Activated CD4-positive, alpha-beta memory T cell treated with anti-CD3 and anti-CD28 coated beads, Interleukin-2, amount 10 ng/mL, durations not matched to agents 7 days and 5 days (primary cell): ENCODE results near the gene FBXW4. TPM values are rescaled to one million over a fixed set of nuclear protein-coding genes. Genes with fewer than 3 reads are reported as not detected.

Experiments used
- CTCF ChIA-PET: fragments of 350-600 bp; sonication (Branson Sonifier 250); formaldehyde crosslinking; loops from one replicate; lab custom pipeline; 2021; ENCODE audit warnings: antibody characterized with exemption, inconsistent platforms; lab: Charles Lee
- POLR2A ChIA-PET: fragments of 350-600 bp; sonication (Branson Sonifier 250); formaldehyde crosslinking; loops from one replicate; lab custom pipeline; 2021; ENCODE audit warnings: antibody characterized with exemption; lab: Charles Lee
- DNase-seq: peaks from one replicate; pipeline ENCODE4 v3.0.0-alpha.2; 2020
- H3K27ac Mint-ChIP-seq: one replicate; pipeline ENCODE4 v1.8.0; 2021; ENCODE audit warnings: mild to moderate bottlenecking, mixed read lengths
- H3K27me3 Mint-ChIP-seq: one replicate; pipeline ENCODE4 v1.8.0; 2021; ENCODE audit warnings: mixed read lengths
- H3K36me3 Mint-ChIP-seq: one replicate; pipeline ENCODE4 v1.8.0; 2021; ENCODE audit warnings: low read depth, mixed read lengths
- H3K4me1 Mint-ChIP-seq: one replicate; pipeline ENCODE4 v1.8.0; 2021; ENCODE audit warnings: mixed read lengths
- H3K4me3 Mint-ChIP-seq: one replicate; pipeline ENCODE4 v1.8.0; 2021; ENCODE audit warnings: mild to moderate bottlenecking, mixed read lengths
- H3K9me3 Mint-ChIP-seq: one replicate; pipeline ENCODE4 v1.8.0; 2021; ENCODE audit warnings: mixed read lengths
- total RNA-seq, 2 experiments: library from RNA; stranded (reverse); gene quantifications; one replicate each; pipeline ENCODE4 v1.2.3, GENCODE V29; 2021

Gene FBXW4
- total RNA-seq, 2 experiments from 2014 or later: 36.8 to 37.3 TPM

DNA sequence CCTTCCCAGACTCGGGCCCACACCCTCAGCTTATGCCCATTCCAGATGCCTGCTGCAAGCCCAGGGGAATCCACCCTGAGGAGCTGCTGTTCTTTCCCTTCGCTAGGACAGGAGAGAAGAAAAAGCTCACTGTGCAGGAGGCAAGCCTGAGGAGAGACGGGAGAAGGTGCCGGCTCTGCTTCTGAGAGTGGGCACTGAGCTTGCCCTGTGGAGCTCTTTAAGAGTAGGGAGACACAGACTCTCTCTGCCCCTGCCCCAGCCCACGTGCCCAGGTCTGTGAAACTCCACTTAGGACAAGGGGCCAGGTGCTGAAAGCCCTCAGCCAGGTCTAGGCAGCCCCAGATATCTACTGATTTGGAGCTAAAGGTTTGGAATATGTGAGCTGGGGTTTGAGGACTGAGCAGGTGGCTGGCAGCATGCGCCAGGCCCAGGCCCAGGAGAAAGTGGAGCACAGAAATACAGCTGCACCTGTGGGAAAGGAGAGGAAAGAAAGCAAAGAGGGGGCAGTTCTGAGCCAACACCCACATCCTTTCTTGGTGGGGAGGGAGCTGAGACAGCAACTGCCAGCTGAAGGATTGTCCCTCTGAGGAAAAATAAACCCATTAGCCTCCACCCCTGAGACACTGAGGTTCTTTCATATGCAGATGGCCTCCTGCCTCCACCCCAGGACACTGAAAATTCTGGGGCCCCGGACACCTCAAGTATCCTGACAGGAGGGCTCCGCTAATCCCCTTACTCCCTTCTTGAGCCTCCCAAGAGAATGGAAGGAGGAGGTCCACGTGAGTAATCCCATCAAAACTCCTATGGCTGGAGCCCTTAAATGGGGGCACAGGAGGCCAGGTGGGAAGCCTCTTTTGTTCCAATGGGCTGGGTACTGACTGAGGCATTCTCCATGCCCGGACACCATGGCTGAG, 114.2 kb downstream of the FBXW4 start:
- Mint-ChIP-seq H3K27me3 (no peaks in the 10 kb centered on the region), H3K36me3 (peaks cover 20% of the 10 kb centered on the region), H3K4me3 (no peak overlapping the region), H3K9me3 (no peaks in the 10 kb centered on the region), H3K27ac (no peak overlapping the region), H3K4me1 (peaks cover 2% of the 10 kb centered on the region)
- CTCF ChIA-PET: interaction anchor here (3.1 kb wide), 1 partner anchor 10 kb away, joined by 11 read pairs; no protein-coding TSS in a partner anchor
- POLR2A ChIA-PET: interaction anchor here (0.6 to 2.0 kb wide), 4 partner anchors 10 to 576 kb away, joined by 3 to 4 read pairs (median 4); no protein-coding TSS in a partner anchor
- no peak for DNase-seq

DNA sequence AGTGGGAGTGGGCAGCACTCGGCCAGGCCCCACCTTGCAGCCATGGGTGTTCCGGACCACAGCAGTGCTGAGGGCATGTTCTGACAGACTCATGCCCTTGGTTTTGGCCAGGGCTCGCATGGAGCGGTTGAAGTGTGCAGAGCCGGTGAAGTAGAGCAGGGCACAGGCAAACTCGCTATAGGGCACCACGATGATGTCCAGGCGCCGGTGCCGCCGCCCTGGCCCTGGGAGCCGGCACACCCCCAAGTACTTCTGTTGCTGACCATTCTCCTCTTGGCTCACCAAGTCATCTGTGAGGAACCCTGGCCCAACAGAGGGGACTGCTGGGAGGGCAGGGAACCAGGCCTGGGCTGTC, 115.5 kb downstream of the FBXW4 start:
- DNase-seq: no peak
- Mint-ChIP-seq H3K9me3 (no peaks in the 10 kb centered on the region), H3K27ac (no peak overlapping the region), H3K36me3 (peaks cover 12% of the 10 kb centered on the region), H3K27me3 (no peaks in the 10 kb centered on the region), H3K4me1 (peaks cover 2% of the 10 kb centered on the region), H3K4me3 (no peak overlapping the region)
- POLR2A ChIA-PET: no interaction called here
- CTCF ChIA-PET: interaction anchor here (1.6 to 3.1 kb wide), 2 partner anchors 9 to 11 kb away, joined by 3 to 11 read pairs; no protein-coding TSS in a partner anchor

DNA sequence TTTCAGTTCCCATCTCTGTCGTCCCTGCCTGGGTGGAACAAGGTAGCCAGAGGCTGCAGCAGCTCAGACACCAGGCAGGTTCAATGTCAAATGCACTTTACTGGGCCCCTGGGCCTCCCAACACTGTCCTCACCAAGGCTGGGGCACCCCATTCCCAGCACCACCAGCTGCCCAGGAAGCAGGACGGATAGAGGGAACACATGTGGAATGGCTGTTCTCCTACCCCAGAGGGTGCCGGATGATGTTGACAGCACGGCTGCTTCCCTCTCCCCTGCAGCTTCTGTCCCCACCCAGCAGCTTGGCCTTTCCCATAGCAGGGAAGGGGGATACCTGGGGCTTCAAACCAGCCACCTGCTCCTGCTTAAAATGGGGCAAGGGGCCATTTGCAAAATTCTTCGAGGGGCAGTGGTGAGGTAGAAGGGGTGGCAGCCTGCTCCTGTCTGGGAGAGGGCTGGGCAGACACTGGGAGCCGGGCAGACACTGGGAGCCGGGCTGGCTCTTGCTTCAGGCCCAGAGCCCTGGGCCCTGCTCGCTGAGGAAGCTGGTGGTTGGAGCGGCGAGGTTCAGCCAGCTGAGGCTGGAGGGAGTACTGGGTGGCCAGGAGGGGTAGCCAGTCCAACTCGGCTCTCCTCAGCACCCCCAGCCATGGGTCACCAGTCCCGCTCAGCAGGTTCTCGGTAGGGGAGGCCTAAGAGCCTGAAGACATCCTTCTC, 116.0 kb downstream of the FBXW4 start:
- no peak overlapping the region for H3K4me3 Mint-ChIP-seq
- no peaks in the 10 kb centered on the region for H3K9me3 Mint-ChIP-seq
- H3K4me1 Mint-ChIP-seq: peaks cover 2% of the 10 kb centered on the region
- CTCF ChIA-PET: interaction anchor here (1.2 to 1.6 kb wide), 2 partner anchors 8 to 11 kb away, joined by 3 to 4 read pairs; no protein-coding TSS in a partner anchor
- POLR2A ChIA-PET: no interaction called here
- peaks cover 8% of the 10 kb centered on the region for H3K36me3 Mint-ChIP-seq
- DNase-seq: no peak
- H3K27me3 Mint-ChIP-seq: no peaks in the 10 kb centered on the region
- H3K27ac Mint-ChIP-seq: no peak overlapping the region

DNA sequence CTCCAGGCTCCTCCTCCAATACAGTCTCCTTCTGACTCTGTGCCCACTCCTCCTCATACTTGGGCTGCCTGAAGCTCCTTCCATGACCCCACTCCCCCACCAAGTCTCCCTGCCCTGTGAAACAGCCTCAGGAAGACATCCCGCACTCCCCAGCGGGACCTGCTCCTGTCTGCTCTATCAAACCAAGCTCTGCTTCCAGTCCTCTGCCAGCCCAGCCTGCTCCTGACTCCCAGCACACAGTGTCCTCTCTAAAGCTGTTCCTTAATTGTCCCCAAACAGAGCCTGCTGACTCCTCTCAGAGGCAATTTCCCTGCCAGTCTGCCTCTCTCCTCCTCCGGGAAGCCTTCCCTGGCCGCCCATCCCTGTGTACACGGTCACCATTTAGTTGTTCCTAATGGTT, 116.8 kb downstream of the FBXW4 start:
- POLR2A ChIA-PET: interaction anchor here (1.2 kb wide), 1 partner anchor 10 kb away, joined by 5 read pairs; the partner anchor contains the start of genes DPCD and POLL
- Mint-ChIP-seq H3K36me3 (peaks cover 8% of the 10 kb centered on the region), H3K9me3 (no peaks in the 10 kb centered on the region), H3K27ac (no peak overlapping the region), H3K27me3 (no peaks in the 10 kb centered on the region), H3K4me1 (peaks cover 2% of the 10 kb centered on the region), H3K4me3 (no peak overlapping the region)
- no peak for DNase-seq
- CTCF ChIA-PET: interaction anchor here (1.2 to 1.6 kb wide), 2 partner anchors 8 to 10 kb away, joined by 3 to 4 read pairs; no protein-coding TSS in a partner anchor

DNA sequence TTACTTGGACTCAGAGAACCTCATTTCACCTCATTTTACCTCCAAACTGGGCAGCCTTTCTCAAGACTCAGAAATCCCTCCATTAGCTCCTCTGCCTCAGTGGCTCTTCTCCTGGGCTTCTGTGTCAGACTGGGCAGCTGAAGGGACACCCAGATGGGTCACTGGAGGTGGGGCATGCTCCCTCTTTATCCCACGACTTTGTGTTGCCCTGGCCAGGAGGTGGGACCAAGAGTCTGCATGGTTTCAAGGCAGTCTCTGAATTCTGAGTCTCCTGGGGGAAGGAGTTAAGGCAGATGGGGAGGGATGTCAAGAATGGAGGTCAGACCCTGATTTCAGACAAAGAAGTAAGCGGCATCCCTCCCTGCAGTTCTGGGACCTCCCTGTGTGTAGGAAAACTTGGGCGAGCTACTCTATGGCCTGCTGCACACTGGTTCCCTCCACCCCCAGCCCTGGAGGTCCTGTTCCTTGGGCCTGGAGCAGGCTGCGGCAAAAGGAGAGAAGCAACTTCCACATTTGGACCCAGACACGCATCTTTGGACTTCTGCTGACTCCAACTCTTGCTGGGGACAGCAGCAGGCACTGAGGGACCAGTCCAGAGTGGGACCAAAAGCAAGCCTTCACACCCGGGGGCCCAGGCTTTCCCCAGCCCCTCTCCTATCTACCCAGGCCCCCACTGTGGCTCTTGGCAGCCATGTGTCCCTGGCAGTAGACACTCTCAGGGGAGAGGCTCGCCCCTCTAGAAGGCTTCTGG, 117.7 kb downstream of the FBXW4 start:
- ChIA-PET POLR2A (interaction anchor here (1.2 kb wide), 1 partner anchor 11 kb away, joined by 5 read pairs; the partner anchor contains the start of genes DPCD and POLL), CTCF (interaction anchor here (1.6 kb wide), 1 partner anchor 363 kb away, joined by 7 read pairs; no protein-coding TSS in a partner anchor)
- DNase-seq: no peak
- H3K36me3 Mint-ChIP-seq: peaks cover 5% of the 10 kb centered on the region
- no peaks in the 10 kb centered on the region for H3K27me3 Mint-ChIP-seq
- no peak overlapping the region for H3K27ac Mint-ChIP-seq
- peaks cover 2% of the 10 kb centered on the region for H3K4me1 Mint-ChIP-seq
- no peaks in the 10 kb centered on the region for H3K9me3 Mint-ChIP-seq
- H3K4me3 Mint-ChIP-seq: no peak overlapping the region

DNA sequence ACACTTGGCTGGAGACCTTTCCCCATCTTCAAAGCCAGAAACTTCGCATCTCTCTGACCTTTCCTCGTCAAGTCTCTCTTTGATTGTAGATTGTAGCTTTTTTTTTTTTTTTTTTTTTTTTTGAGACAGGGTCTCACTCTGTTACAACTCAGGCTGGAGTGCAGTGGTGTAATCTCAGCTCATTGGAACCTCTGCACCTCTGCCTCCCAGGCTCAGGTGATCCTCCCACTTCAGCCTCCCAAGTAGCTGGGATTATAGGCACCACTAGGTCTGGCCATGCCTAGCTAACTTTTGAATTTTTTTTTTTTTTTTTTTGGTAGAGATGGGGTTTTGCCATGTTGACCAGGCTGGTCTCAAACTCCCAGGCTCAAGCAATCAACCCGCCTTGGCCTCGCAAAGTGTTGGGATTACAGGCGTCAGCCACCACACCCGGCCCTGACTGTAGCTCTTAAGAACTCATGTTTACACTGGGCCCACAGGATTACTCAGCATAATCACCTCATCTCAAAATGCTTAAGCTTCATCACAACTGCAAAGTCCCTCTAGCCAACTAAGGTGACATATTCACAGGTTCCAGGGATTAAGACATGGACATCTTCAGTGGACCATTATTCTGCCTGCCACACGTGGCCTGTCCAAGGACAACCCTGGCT, 118.6 kb downstream of the FBXW4 start:
- peaks cover 5% of the 10 kb centered on the region for H3K36me3 Mint-ChIP-seq
- H3K4me3 Mint-ChIP-seq: no peak overlapping the region
- peaks cover 2% of the 10 kb centered on the region for H3K4me1 Mint-ChIP-seq
- ChIA-PET CTCF (interaction anchor here (0.6 to 1.6 kb wide), 6 partner anchors 24 to 768 kb away, joined by 3 to 8 read pairs (median 3); no protein-coding TSS in a partner anchor), POLR2A (interaction anchor here (0.6 to 1.3 kb wide), 2 partner anchors 12 to 308 kb away, joined by 3 to 5 read pairs; partner anchors contain the start of genes DPCD and POLL)
- H3K27ac Mint-ChIP-seq: no peak overlapping the region
- H3K9me3 Mint-ChIP-seq: no peaks in the 10 kb centered on the region
- DNase-seq: no peak
- no peaks in the 10 kb centered on the region for H3K27me3 Mint-ChIP-seq

DNA sequence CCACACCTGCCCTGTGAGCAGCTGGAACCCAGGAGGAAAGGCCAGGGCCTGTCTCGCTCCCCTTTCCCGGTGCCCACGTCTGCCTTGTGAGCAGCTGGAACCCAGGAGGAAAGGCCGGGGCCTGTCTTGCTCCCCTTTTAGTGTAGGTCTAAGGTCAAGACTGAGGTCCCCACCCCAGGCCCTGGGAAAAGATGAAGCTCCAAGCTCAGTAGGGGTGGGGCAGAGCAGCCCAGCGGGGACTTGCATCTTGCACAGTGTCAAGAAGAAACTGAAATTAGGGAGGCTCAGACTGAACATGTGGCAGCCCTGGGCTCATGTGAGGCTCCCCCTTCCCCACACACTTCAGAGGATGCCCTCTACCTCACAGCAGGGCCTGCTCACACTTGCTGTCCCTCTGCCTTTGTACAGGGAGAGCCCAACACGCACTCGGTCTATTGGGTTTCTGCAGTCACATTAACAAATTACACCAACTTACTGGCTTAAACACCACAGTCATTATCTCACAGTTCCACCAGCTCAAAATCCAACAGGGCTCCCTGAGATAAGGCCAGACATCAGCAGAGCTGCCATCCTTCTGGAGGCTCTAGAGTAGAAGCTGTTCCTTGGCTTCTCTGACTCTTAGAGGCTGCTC, 119.3 kb downstream of the FBXW4 start:
- no peak for DNase-seq
- ChIA-PET POLR2A (interaction anchor here (0.6 to 1.3 kb wide), 2 partner anchors 12 to 307 kb away, joined by 3 to 5 read pairs; partner anchors contain the start of genes DPCD and POLL), CTCF (interaction anchor here (0.6 to 1.6 kb wide), 5 partner anchors 24 to 769 kb away, joined by 3 to 8 read pairs (median 3); no protein-coding TSS in a partner anchor)
- H3K9me3 Mint-ChIP-seq: no peaks in the 10 kb centered on the region
- H3K36me3 Mint-ChIP-seq: peaks cover 5% of the 10 kb centered on the region
- no peak overlapping the region for H3K27ac Mint-ChIP-seq
- no peaks in the 10 kb centered on the region for H3K27me3 Mint-ChIP-seq
- peaks cover 4% of the 10 kb centered on the region for H3K4me1 Mint-ChIP-seq
- H3K4me3 Mint-ChIP-seq: no peak overlapping the region

DNA sequence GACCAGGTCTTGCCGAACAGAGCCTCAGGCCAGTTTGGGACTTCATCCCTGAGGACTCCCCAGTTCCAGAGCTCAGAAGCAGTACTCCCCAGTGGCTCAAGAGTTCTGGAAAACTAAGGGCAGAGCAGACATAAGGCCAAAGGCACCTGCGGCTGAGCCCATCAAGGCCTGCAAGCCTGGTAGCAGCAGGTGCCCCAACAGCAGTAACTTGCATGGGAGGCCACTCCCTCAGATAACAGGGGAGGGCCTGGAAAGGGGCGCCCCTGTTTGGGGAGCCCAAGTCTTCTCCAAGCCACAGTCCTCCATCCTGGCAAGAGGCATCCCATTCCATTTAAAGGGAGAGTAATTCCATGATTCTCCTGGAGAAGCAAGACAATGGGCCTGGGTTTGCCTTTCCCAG, 119.9 kb downstream of the FBXW4 start:
- Mint-ChIP-seq H3K4me3 (no peak overlapping the region), H3K9me3 (no peaks in the 10 kb centered on the region), H3K27me3 (no peaks in the 10 kb centered on the region), H3K4me1 (peaks cover 7% of the 10 kb centered on the region), H3K36me3 (peaks cover 5% of the 10 kb centered on the region), H3K27ac (no peak overlapping the region)
- ChIA-PET POLR2A (no interaction called here), CTCF (no interaction called here)
- DNase-seq: no peak

DNA sequence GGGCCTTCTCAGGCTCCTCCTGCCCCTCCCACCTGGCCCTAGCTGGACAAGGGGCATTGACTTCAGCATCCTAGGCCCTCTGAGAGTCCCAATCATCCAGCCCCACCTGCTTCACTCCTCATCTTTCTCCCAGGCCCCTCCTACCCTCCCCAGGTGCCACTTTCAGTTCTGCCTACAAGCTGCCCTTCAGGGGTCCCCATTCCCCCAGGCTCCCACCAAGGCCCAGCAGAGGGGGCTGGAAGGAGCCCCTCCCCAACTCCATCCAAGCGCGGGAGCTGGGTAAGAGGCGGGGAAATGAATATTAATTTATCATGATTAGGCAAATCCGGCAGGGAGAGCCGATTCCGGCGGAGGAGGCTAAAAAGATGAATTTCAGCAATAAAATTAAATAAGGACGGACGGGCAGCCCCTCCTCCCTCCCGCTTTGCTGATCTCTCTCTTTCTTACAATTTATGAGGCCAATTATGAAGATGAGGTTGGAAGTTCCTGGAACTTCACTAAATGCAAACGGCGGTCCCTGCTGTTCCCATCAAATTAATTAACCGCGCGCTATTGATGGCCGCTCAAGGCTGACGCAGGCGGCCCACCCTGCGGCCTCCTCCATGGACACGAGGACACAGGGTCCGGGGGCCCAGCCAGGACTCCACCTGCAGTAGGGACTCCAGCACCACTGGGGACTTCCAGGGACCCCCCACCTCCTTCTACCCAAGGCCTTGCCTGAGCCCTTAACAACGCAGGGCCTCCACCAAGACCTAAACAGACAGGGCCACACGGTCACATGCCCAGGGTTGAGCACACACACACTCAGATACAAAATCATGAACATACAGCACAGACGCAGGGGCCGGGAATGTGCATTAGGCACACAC, 120.9 kb downstream of the FBXW4 start:
- CTCF ChIA-PET: interaction anchor here (0.5 to 0.9 kb wide), 2 partner anchors 95 to 207 kb away, joined by 3 read pairs; no protein-coding TSS in a partner anchor
- H3K9me3 Mint-ChIP-seq: no peaks in the 10 kb centered on the region
- no peak for DNase-seq
- peaks cover 14% of the 10 kb centered on the region for H3K4me1 Mint-ChIP-seq
- POLR2A ChIA-PET: no interaction called here
- H3K4me3 Mint-ChIP-seq: no peak overlapping the region
- peaks cover 5% of the 10 kb centered on the region for H3K36me3 Mint-ChIP-seq
- no peak overlapping the region for H3K27ac Mint-ChIP-seq
- H3K27me3 Mint-ChIP-seq: peaks cover 8% of the 10 kb centered on the region

DNA sequence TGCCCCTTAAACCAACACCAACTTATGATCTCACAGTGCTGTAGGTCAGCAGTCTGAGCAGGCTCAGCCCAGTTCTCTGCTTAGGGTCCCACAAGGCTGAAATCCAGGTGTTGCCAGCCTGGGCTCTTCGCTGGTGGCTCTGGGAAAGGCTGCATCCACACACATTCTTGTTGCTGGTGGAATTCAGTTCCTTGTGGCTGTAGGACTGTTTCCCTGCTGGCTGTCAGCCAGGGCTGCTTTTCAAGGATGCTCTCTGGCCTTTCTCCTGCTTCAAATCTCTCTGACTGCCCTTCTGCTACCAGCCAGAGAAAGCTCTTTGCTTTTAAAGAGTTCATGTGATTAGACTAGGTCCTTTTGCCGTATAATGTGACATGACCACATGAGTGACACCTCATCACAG, 122.2 kb downstream of the FBXW4 start:
- peaks cover 14% of the 10 kb centered on the region for H3K4me1 Mint-ChIP-seq
- H3K9me3 Mint-ChIP-seq: no peaks in the 10 kb centered on the region
- POLR2A ChIA-PET: no interaction called here
- H3K4me3 Mint-ChIP-seq: no peak overlapping the region
- CTCF ChIA-PET: interaction anchor here (0.9 to 1.3 kb wide), 3 partner anchors 119 to 359 kb away, joined by 3 read pairs; no protein-coding TSS in a partner anchor
- H3K36me3 Mint-ChIP-seq: no peaks in the 10 kb centered on the region
- DNase-seq: no peak
- peaks cover 19% of the 10 kb centered on the region for H3K27me3 Mint-ChIP-seq
- H3K27ac Mint-ChIP-seq: no peak overlapping the region
